Bone marrow (tissue), 2 donors: Measurements from ENCODE around the gene GALNT3.

Source experiments
- DNase-seq, 2 donors: peaks; one replicate each; lab custom pipeline; 2025; lab: John Stamatoyannopoulos, UW

Gene GALNT3

DNA sequence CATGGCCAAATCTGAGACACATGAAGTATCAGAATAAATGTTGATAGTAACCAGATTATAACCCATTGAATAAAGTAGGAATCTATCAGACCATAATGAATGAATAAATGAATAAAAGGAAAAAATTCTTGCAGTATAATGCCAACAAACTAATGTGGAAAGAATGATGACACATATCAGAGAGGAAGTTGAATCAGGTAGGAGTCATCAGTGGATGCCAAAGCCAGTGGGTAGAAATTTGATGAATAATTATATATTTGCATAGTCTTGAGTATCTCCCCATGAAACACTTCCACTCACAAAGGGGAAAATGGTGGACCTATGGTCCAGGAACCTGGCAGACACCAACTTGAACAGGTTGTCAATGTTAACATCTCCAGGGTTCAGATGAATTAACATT is 68.6 kb downstream of the GALNT3 start:
- DNase-seq = no peak

- DNase-seq = no peak
Measured at GRCh38 chr2:165720511-165720910, 73.5 kb downstream of the GALNT3 start.

DNA sequence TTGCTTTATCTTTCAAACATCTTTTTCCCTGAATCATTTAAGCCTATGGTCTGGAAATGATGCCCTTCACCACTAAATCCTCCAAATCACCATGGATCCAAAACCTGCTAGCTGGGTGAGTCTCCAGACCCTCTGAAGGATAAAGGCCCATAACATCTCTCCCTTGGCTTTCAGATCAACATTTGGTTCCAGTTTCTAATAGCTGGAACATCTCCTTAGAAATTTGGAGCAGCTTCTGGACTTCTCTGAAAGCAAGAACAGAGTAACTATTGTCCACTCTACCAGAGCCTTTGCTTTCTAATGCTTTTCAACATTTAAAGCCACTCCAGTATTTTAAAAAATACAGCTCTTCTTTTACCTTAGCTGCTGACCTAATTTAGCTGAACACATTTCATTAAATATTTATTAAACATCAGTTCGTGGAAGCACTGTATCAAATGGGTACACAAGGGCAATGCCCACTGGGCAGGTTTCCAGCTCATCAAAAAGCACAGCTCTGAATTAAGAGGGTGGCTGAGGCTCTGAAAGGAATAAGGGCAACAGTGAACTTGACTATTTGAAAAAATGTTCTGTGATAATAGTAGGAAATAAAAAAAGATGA is 75.3 kb downstream of the GALNT3 start:
- no peak for DNase-seq

DNA sequence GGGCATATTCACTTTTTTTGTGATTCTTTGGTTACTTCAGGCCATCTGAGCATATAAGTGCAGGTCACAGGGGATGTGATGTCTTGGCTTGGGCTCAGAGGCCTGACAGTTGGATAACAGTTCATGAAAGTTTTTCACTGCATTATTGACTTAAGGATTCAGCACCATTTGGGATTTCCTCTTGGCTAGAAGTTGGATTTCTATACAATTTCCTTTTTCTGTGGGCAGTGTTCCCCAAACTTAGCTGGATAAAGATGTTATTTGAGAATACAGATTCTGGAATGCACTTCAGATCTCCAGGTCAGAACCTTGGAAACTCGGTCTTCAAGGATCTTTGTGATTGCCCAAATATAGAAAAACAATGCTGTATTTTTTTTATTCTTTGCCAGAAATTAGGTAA is 78.0 kb downstream of the GALNT3 start:
- DNase-seq = no peak

GRCh38 chr2:165706960-165707487 is 87.0 kb downstream of the GALNT3 start:
- DNase-seq = no peak

DNA sequence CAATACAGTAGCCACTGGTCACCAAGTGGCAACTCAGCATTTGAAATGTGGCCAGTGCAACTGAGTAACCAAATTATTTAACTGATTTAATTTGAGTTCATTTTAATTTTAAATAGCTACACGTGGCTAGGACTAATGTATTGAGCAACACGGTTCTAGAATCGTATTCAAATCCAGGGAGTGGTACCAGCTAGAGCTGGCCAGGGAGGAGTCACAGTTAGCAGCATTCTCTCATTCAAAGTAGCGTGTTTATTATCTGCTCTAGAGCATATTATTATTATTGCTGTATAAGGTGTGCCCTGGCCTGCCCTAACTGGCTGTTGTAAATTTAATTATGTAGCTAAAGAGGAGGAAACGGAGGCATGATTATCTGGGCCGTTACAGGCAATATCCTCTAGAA is 92.9 kb downstream of the GALNT3 start:
- DNase-seq = no peak

GRCh38 chr2:165700531-165700930 is 93.5 kb downstream of the GALNT3 start:
- DNase-seq = no peak

- DNase-seq = no peak
Measured at GRCh38 chr2:165699946-165700345, 94.1 kb downstream of the GALNT3 start.

DNA sequence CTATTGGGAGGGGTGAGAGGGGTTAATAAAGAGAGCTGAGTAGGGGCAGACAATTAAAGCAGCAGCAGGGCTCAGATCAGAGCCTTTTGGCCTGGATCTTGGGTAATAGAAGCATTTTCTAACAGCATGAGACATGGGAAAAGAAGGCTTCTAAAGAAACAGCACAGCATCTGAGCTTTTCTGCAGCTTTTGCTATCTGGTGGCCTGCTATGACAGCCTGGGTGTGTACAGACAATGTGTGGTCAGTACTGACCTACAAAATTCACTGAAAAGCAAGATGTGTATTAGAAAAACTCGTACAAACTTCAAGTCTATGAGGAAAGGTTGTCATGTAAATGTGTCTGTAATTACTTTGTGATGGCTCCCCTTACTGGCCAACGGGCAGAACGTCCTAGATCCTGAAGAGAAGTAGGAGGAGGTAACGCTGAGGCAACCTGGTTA is 95.6 kb downstream of the GALNT3 start:
- no peak for DNase-seq

GRCh38 chr2:165697748-165698443 is 96.2 kb downstream of the GALNT3 start:
- no peak for DNase-seq
